IPS-20b (cell line): ENCODE results near the gene CXXC4.

Experiments
- H3K27ac ChIP-seq: one replicate; pipeline ENCODE4 v1.5.1; 2013; ENCODE audit warnings: low read length
- H3K27me3 ChIP-seq: 2 replicates; pipeline ENCODE4 v1.6.1; 2013; ENCODE audit warnings: mild to moderate bottlenecking, low read length, inconsistent platforms; ENCODE audit not compliant: insufficient read depth
- H3K36me3 ChIP-seq: 2 replicates; pipeline ENCODE4 v1.6.1; 2013; ENCODE audit warnings: low read depth, mild to moderate bottlenecking, inconsistent platforms, low read length, moderate library complexity; ENCODE audit not compliant: insufficient read depth
- H3K4me1 ChIP-seq: 2 replicates; pipeline ENCODE4 v1.6.1; 2013; ENCODE audit warnings: mild to moderate bottlenecking, control low read depth, inconsistent platforms, low read length, moderate library complexity; ENCODE audit not compliant: insufficient read depth
- H3K4me3 ChIP-seq: 2 replicates; pipeline ENCODE4 v1.5.1; 2013; ENCODE audit warnings: mild to moderate bottlenecking, low read length, inconsistent platforms
- H3K9ac ChIP-seq: 2 replicates; pipeline ENCODE4 v1.6.1; 2013; ENCODE audit warnings: low read depth, mild to moderate bottlenecking, inconsistent platforms, low read length, moderate library complexity
- H3K9me3 ChIP-seq: 2 replicates; pipeline ENCODE4 v1.6.1; 2013; ENCODE audit warnings: mild to moderate bottlenecking, low read depth, low read length, inconsistent platforms; ENCODE audit not compliant: insufficient read depth

Gene CXXC4

DNA sequence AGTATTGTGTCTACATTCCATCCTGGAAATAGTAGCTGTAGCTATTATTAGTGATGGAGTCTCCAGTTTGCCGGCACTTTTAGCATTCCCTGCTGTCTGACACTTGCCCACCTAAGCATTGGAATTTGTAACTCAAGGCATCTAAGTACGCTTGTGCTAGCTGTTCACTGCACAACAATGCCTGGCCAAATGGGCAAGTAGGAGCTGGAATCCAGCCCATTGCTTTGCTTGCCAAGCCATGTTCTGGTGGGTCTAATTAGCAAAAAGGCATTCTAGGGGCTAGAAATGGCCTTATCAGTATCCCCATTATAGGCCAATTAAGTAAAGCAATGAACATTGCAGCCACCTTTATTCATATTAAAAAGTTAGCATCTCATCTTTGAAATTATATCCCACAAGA lies 7.8 kb upstream of the CXXC4 start:
- Histone ChIP-seq H3K27ac (no peak overlapping the region), H3K4me1 (peaks cover 6% of the 10 kb centered on the region; the same call in 1 of the 2 replicates), H3K27me3 (no peaks in the 10 kb centered on the region), H3K4me3 (no peak overlapping the region), H3K9ac (no peak overlapping the region), H3K36me3 (no peaks in the 10 kb centered on the region), H3K9me3 (no peaks in the 10 kb centered on the region)

DNA sequence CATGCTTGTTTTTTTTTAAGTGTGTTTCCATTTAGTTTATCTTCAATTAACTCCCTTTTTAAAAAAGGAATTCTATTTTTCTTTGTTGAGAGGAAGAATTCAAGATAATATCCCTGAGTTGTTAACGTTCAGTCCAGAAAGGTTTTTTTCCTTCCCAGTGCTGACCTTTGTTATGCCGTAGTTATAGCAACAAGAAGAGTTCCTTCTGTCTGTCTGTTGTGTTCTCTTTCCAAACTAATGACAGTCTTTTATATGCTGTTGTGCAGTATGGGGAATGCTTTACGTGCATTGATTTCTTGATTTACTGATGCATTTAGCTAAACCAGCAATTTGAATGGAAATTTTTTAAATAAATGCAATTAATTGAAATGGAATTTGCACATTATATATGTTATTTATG lies 6.6 kb upstream of the CXXC4 start:
- H3K27me3 ChIP-seq: peaks cover 2% of the 10 kb centered on the region; the same call in 1 of the 2 replicates
- no peak overlapping the region for H3K9ac ChIP-seq
- no peak overlapping the region for H3K4me3 ChIP-seq
- no peak overlapping the region for H3K27ac ChIP-seq
- no peaks in the 10 kb centered on the region for H3K36me3 ChIP-seq
- H3K9me3 ChIP-seq: no peaks in the 10 kb centered on the region
- peaks cover 6% of the 10 kb centered on the region; the same call in 1 of the 2 replicates for H3K4me1 ChIP-seq

DNA sequence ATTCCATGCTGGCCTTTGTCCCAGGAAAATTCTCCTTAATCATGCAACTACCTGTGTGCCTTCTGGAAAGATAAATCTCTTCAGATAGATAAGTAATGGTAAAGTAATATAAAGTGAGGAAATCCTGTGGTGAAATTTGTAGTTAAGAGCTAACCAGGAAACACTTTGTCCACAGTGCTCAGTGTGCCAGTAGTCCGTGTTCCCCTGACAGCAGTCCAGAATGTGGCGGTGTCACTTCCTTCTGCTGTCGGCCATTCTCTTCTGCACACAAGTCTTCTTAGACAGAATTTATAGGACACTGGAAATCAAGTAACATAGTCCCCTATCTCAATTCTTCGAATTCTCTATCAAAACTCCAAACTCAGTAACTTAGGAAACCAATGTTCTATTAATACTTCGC lies 5.7 kb upstream of the CXXC4 start:
- Histone ChIP-seq H3K4me1 (peaks cover 11% of the 10 kb centered on the region; the same call in 1 of the 2 replicates), H3K9me3 (no peaks in the 10 kb centered on the region), H3K9ac (no peak overlapping the region), H3K4me3 (no peak overlapping the region), H3K27me3 (peaks cover 10% of the 10 kb centered on the region; the same call in 1 of the 2 replicates), H3K27ac (no peak overlapping the region), H3K36me3 (no peaks in the 10 kb centered on the region)

GRCh38 chr4:104494185-104494584 lies 509 bp downstream of the CXXC4 start:
- H3K9ac ChIP-seq: peak overlapping the region; percentile 66; the same call in 1 of the 2 replicates
- no peak overlapping the region for H3K27ac ChIP-seq
- H3K4me3 ChIP-seq: peak overlapping the region; percentile 97
- H3K4me1 ChIP-seq: peaks cover 29% of the 10 kb centered on the region
- peaks cover 25% of the 10 kb centered on the region; the same call in 1 of the 2 replicates for H3K27me3 ChIP-seq
- H3K9me3 ChIP-seq: no peaks in the 10 kb centered on the region
- no peaks in the 10 kb centered on the region for H3K36me3 ChIP-seq

DNA sequence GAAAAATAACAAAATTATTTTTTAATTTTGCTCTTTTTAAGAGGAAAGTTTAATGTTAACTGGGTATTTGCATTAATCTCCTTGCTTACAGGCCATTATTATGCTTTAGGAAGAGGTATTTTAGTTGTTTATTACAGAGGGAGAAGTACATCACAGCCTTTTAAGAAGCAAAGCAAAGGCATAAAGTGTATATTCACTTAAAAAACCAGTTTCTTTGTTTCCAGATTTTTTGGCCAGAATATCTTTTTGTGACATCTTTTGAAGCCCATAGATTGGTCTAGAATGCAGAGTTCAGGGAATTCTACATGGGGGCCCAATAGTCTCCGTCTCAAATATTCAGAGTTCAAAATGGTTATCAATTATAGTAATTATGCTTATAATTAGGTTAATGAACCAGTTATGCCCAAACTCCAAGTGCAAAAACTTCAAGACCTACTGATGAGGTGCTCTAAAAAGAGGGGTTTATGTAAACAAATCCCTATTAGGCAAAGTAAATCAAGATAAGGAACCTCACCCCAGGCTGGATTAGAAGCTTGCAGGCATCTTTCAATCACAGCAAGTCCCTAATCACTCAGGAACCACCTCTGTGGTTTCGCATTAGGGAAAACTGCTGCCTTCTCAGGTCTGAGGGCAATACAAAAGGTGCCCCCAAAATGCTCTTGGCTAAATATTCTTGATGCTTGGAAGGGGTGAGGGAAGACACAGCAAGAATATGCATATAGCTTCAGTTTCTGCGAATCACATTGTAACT lies 1.4 kb downstream of the CXXC4 start:
- no peaks in the 10 kb centered on the region for H3K9me3 ChIP-seq
- no peaks in the 10 kb centered on the region for H3K36me3 ChIP-seq
- no peak overlapping the region for H3K27ac ChIP-seq
- H3K9ac ChIP-seq: peak overlapping the region; percentile 45; the same call in 1 of the 2 replicates
- H3K4me3 ChIP-seq: peak overlapping the region; percentile 97
- H3K4me1 ChIP-seq: peaks cover 29% of the 10 kb centered on the region
- H3K27me3 ChIP-seq: peaks cover 25% of the 10 kb centered on the region; the same call in 1 of the 2 replicates

DNA sequence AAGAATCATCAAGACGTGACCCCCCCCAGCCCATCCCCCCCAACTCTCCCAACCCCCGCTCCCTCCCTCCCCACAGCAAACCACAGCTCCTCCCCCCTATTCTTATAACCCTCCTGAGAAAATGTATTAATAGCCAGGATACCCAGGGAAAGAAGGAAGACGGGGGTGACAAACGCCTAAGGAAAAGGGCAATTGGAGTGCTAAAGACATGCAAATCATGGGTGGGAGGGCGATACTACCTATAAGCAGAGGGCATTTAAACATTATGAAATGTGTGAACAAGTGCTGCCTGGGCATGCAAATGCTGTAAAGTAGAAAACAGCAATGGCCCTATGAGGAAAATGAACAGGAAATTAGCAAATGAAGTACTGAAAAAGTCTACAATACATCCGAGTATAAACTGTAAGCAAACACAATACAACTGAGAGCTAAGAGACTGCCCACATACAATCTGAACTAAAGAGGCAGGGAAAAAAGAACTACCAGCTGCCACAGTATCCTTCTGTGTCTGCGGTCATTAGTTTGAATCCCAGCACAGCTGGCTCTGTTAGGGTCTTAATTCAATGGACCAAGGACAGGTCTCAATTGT lies 2.4 kb downstream of the CXXC4 start:
- Histone ChIP-seq H3K27me3 (peaks cover 25% of the 10 kb centered on the region; the same call in 1 of the 2 replicates), H3K9ac (peak overlapping the region; percentile 81; the same call in 1 of the 2 replicates), H3K36me3 (no peaks in the 10 kb centered on the region), H3K27ac (no peak overlapping the region), H3K4me1 (peaks cover 31% of the 10 kb centered on the region), H3K9me3 (no peaks in the 10 kb centered on the region), H3K4me3 (peak overlapping the region; percentile 97)

DNA sequence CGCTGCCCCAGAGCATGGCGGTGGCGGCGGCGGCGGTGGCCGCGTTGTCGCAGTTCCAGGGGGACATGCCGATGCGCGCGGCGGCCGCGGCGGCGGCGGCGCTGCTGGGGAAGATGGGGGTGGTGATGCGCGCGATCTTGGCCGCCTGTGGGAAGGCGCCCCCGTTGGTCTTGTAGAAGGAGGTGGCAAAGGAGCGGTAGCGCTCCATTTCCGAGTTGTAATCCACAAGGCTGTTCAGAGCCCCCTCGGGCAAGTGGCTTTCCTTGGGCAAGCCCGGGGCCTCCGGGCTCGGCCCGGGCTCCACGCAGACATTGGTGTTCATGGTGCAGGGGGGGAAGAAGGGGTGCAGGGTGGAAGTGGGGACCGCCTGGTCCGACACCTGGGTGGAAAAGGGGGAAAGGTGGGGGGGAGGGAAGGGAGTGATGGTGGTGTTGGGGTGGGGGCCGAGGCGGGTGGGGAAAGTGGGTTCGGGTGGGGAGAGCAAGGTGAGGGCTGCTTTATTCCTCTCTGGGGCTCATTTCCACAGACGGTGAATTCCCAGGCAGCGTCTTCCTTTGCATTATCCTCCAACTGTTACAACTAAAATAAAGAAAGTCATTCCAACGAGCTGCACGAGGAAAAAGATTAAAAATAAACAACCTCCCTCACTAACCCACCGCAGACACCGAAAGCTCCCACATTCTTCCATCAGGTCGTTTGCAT lies 3.1 kb downstream of the CXXC4 start:
- Histone ChIP-seq H3K9me3 (no peaks in the 10 kb centered on the region), H3K36me3 (no peaks in the 10 kb centered on the region), H3K27me3 (peaks cover 25% of the 10 kb centered on the region; the same call in 1 of the 2 replicates), H3K9ac (peak overlapping the region; percentile 81; the same call in 1 of the 2 replicates), H3K4me3 (peak overlapping the region; percentile 97), H3K27ac (no peak overlapping the region), H3K4me1 (peaks cover 38% of the 10 kb centered on the region)

DNA sequence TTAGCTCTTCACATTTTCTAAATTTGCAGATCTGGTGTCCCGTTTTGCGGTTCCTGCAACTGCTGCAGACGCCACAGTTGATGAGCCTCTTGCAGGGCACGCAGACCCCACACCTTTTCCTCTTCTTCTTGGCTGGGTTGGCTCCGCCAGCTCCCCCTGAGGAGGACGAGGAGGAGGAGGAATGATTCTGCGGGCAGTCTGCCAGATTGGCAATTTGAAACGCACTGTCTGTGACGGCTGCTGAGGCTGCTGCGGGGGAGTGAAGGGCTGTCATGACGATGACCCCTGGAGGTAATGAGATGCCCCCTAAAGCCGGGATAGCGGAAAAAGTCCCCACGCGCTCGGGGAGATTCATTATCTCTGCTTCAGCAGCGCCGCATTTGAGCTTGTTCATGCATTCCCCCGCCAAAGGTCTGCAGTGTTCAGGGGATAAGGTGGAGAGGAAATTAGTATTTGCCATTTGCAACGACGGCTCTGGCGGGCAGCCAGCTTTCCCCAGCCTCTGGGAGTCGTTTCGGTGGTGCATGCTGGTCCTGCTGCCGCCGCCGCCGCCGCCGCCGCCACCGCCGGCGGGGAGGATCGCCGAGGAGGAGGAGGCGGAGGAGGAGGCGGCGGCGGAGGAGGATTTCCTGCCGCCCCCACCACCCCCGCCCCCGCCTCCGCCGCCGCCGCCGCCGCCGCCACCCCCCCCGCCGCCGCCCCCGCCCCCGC lies 3.8 kb downstream of the CXXC4 start:
- peaks cover 38% of the 10 kb centered on the region for H3K4me1 ChIP-seq
- peak overlapping the region; percentile 82; the same call in 1 of the 2 replicates for H3K9ac ChIP-seq
- H3K4me3 ChIP-seq: peak overlapping the region; percentile 92
- H3K9me3 ChIP-seq: no peaks in the 10 kb centered on the region
- H3K27ac ChIP-seq: no peak overlapping the region
- H3K27me3 ChIP-seq: peaks cover 19% of the 10 kb centered on the region; the same call in 1 of the 2 replicates
- H3K36me3 ChIP-seq: no peaks in the 10 kb centered on the region

DNA sequence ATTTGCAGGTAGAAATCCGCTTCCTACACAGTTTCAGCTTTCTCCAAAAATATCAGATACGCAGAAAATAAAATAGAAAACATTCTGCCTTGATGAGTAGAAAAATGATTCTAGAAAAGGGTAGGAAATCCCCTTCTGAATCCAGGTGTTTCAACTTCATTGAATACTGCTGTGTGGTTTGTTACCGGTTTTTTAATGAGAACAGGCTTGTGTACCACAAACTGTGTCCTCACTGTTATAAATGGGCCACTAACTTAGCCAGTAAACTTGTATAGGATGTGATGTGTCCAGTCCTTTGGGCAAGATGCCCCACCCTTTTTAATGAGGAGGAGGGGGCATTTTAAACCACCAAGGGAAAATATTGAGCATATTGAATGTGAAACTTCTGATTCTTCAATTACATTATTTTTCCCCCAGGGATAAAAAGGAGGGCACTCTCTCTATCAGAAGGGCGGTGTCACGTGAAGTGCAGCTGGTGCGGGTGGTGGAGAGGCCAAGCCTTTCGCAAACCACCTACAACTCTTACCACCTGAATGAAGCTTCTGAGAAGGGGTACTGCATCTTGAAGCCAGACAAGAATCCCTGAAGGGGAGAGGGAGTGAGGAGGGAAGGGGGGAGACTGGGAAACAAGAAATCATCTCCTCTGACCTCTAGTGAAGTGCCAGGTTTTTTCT lies 4.5 kb downstream of the CXXC4 start:
- no peak overlapping the region for H3K27ac ChIP-seq
- H3K9me3 ChIP-seq: no peaks in the 10 kb centered on the region
- peak overlapping the region; percentile 92 for H3K4me3 ChIP-seq
- no peaks in the 10 kb centered on the region for H3K36me3 ChIP-seq
- peak overlapping the region; percentile 82; the same call in 1 of the 2 replicates for H3K9ac ChIP-seq
- H3K4me1 ChIP-seq: peaks cover 34% of the 10 kb centered on the region
- H3K27me3 ChIP-seq: peaks cover 16% of the 10 kb centered on the region; the same call in 1 of the 2 replicates

DNA sequence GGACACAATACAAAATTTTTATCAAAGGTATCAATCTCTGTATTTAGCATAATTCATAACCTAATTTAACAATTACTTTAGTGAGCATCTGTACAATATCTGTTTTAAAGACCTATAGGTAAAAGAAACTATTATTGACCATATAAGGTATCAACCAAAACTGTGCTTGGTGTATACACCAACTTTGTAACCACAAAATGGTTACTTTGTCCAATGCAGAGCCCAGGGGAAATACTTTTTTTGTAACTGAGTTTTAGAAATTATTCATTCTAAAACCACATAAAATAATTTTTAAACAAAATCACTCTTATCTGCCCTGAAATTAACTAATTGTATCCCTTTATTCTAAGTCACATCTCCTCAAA lies 5.0 kb downstream of the CXXC4 start:
- H3K9ac ChIP-seq: peak overlapping the region; percentile 82; the same call in 1 of the 2 replicates
- peak overlapping the region; percentile 92 for H3K4me3 ChIP-seq

More for the DNA sequence above, 5.0 kb downstream of the CXXC4 start:
- Histone ChIP-seq H3K4me1 (peaks cover 34% of the 10 kb centered on the region), H3K9me3 (no peaks in the 10 kb centered on the region), H3K27ac (no peak overlapping the region), H3K36me3 (no peaks in the 10 kb centered on the region), H3K27me3 (peaks cover 16% of the 10 kb centered on the region; the same call in 1 of the 2 replicates)
